HTR-8/SVneo (cell line): ENCODE measurements around the gene OPA1.

ENCODE experiments used
- DNase-seq: peaks from one replicate; pipeline ENCODE4 v3.0.0; 2011; ENCODE audit warnings: low spot score, mixed read lengths; ENCODE audit not compliant: insufficient read length
- FAIRE-seq: peaks from 2 replicates; lab custom pipeline; 2011; peaks lifted over from hg19 to GRCh38; lab: Jason Lieb, UNC

OPA1 gene

GRCh38 chr3:193640728-193641439, 47.9 kb downstream of the OPA1 start:
- DNase-seq: no peak
- no peak for FAIRE-seq

DNA sequence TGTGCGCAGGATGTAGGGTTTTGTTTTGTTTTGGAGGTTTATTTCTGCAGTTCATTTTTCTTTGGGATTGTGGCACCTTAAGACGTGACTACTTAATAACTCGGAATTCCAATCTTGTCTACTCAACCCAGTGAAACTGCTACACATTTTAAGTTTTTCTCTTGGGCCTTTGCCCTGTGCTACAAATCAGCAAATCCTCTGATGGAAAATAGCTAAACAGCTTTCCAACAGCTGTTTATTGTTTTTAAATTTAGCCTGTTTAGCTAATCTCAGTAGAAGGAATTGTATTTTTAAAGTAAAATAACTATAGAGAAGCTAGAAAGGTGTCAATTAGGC, 48.4 kb downstream of the OPA1 start:
- FAIRE-seq (no peak), DNase-seq (no peak)

- DNase-seq: no peak
- FAIRE-seq: no peak
Observed at GRCh38 chr3:193645806-193646205, 52.8 kb downstream of the OPA1 start.

- no peak for FAIRE-seq
- DNase-seq: no peak
Observed at GRCh38 chr3:193648542-193649076, 55.6 kb downstream of the OPA1 start.

- DNase-seq: no peak
- no peak for FAIRE-seq
Observed at GRCh38 chr3:193650585-193650984, 57.6 kb downstream of the OPA1 start.

DNA sequence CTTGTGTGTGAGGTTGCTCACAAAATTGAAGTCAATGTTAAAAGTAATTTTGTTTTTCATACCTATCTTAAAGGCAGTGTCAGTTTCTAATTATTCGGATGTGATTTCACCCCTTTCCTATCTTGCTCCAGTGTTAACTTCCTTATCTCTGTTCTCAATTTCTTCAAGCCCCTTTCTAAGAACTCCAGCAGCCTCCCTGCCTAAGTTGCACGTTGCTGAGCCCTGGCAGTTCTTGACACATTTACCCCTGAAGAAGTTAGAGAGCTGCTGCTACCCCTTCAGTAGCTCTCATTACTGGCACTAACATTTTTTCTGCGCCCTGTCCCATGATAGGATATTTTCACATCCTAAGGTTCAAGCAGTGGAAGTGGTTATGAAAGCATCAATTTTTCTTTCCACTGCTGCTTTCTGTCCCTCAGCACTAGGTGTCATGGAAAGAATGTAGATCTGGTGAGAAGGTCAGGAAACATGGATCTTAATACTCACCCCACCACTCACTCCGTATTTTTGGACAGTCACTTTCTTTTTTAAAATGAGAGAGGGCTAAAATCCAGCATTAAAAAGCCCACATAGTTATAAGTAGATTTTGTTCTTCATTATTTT, 62.9 kb downstream of the OPA1 start:
- FAIRE-seq: no peak

DNA sequence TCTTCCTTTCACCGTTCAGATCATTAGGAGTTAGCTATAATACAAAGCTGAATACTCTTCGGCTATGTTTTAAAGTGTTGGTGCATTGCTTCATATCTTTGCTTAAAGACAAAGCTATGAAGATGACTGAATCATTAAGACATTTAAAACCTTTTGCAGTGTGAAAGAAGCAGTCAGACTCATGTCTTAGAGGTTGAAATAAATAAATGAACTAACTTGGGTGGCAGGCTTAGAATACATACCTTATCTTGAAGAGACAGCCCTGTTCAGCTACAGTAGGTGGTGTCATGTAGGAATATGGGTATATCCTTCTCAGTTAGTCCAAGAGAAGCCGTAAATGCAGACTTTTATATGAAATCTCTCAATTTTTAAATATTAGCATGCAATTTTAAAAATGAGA, 63.4 kb downstream of the OPA1 start:
- DNase-seq: no peak

More for the DNA sequence above, 62.9 kb downstream of the OPA1 start:
- DNase-seq: no peak

DNA sequence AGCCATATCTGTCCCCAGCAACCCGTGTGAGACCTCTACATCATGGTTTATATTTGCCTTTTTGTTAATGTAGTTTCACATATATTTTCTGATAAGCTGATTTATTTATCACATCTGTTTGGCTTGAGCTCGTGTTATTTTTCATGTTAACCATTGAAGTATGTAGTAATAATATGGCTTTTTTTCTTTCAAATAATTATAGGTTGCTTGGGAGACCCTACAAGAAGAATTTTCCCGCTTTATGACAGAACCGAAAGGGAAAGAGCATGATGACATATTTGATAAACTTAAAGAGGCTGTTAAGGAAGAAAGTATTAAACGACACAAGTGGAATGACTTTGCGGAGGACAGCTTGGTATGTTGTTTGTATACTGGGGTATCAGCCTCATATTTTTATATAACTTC, 63.9 kb downstream of the OPA1 start:
- no peak for DNase-seq
- no peak for FAIRE-seq

More for the DNA sequence above, 63.4 kb downstream of the OPA1 start:
- no peak for FAIRE-seq

DNA sequence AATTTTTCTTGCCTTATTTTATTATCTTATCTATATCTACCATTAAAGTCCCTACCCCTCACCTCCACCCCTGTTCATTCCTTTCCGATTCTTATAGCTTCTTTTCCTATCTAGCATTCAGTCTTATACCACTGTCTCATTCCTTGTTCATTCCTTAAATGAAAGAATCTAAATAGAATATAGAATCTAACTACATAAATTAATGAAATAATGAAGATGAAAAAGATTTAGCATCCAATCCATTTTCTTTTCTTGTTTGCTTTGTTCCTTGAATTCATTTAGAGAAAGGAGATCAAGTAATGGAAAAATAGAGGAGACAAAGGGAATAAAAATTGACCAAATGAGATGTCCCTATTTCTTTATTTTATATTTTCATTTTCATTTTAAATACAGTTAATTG, 67.2 kb downstream of the OPA1 start:
- FAIRE-seq (no peak), DNase-seq (no peak)

- FAIRE-seq: no peak
- DNase-seq: no peak
Observed at GRCh38 chr3:193660698-193661411, 67.8 kb downstream of the OPA1 start.

- FAIRE-seq (no peak), DNase-seq (no peak)
Observed at GRCh38 chr3:193662757-193663322, 69.8 kb downstream of the OPA1 start.

GRCh38 chr3:193665370-193665989, 72.5 kb downstream of the OPA1 start:
- FAIRE-seq (no peak), DNase-seq (no peak)

DNA sequence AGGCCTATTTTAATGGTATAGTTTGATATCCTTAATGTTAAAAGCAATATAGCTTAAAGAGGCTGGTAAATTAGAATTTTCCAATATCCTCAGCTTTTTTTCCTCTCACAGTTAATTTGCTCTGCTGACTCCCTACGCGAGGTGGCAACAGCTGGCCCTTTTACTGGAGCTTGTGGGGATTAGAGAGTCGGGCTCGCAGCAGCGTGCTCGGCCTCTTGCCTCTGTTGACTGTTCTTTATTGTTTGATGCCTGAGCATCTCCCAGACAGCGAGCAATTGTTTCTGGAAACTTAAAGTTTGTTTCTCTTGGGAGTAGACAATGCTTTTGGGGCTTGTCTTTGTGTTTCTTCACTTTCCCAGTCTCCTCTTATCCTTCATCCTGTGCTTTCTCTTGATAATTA, 80.8 kb downstream of the OPA1 start:
- FAIRE-seq (no peak), DNase-seq (no peak)

- DNase-seq (no peak), FAIRE-seq (no peak)
Observed at GRCh38 chr3:193674714-193675113, 81.7 kb downstream of the OPA1 start.

DNA sequence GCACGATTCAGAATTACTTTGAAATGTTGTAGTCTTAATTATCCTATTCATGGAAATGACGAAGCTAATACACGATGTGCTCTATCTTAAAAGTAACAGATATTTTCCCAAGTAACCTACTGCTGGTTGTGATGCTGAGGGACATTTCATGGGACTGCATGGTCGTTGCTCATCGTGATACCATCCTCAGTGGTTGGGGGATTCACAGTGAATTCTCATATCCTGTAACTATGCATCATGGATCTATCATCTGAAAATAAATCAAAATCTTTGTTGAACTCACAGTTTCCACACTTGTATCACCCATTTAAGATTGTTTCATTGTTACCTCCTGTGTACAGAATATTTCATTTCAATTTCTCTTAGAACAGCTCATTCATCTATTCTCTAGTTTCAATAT, 84.7 kb downstream of the OPA1 start:
- no peak for FAIRE-seq

GRCh38 chr3:193680220-193680619, 87.2 kb downstream of the OPA1 start:
- no peak for FAIRE-seq
- DNase-seq: peak; percentile 43

More for the DNA sequence above, 84.7 kb downstream of the OPA1 start:
- no peak for DNase-seq

- DNase-seq (no peak), FAIRE-seq (no peak)
Observed at GRCh38 chr3:193681631-193682030, 88.6 kb downstream of the OPA1 start.

GRCh38 chr3:193686665-193687483, 93.9 kb downstream of the OPA1 start:
- FAIRE-seq (no peak), DNase-seq (no peak)

GRCh38 chr3:193688834-193689714, 96.1 kb downstream of the OPA1 start:
- FAIRE-seq (no peak), DNase-seq (no peak)
